Measurements from ENCODE around the gene PTH. TPM values are rescaled to one million over a fixed set of nuclear protein-coding genes. Genes with fewer than 3 reads are reported as not detected.
A peak's percentile ranks its signal among the peaks of the same experiment; 100 is the strongest.

Gene PTH
- total RNA-seq, 1 donor from 2014 or later = not detected

DNA sequence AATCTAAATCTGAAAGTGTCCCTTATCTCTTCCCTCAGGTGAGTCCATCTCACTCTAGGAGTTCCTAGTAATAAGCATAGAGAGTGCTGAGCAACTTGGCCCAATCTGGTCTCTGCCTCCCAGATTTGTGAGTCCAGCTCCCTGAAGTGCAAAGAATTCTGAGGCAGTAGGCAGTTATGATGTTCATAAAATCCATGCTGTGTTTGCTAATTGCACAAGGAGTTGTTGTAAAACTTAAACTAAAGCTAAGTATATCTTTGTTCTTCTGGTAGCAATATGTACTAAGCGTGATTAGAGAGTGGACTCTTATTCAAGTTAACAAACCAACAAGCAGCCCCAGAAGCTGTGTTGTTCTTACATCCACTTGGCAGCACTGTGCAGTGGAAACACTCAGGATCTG, 7.6 kb upstream of the PTH start:
- peaks cover 13% of the 10 kb centered on the region for H3K27me3 Mint-ChIP-seq
- TF ChIP-seq, protein P1, sequence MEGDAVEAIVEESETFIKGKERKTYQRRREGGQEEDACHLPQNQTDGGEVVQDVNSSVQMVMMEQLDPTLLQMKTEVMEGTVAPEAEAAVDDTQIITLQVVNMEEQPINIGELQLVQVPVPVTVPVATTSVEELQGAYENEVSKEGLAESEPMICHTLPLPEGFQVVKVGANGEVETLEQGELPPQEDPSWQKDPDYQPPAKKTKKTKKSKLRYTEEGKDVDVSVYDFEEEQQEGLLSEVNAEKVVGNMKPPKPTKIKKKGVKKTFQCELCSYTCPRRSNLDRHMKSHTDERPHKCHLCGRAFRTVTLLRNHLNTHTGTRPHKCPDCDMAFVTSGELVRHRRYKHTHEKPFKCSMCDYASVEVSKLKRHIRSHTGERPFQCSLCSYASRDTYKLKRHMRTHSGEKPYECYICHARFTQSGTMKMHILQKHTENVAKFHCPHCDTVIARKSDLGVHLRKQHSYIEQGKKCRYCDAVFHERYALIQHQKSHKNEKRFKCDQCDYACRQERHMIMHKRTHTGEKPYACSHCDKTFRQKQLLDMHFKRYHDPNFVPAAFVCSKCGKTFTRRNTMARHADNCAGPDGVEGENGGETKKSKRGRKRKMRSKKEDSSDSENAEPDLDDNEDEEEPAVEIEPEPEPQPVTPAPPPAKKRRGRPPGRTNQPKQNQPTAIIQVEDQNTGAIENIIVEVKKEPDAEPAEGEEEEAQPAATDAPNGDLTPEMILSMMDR (IDR thresholded peaks at IDR 0.05; ENCODE audit: unreplicated experiment) = no peak
- H3K36me3 Mint-ChIP-seq (ENCODE audit: insufficient read depth) = no peaks in the 10 kb centered on the region
- H3K4me3 Mint-ChIP-seq (ENCODE audit: low read depth) = no peak overlapping the region
- H3K9me3 Mint-ChIP-seq (ENCODE audit: low read depth) = no peaks in the 10 kb centered on the region
- no peak for DNase-seq (ENCODE audit: low spot score, unreplicated experiment)
- H3K27ac Mint-ChIP-seq = no peak overlapping the region
- H3K4me1 Mint-ChIP-seq (ENCODE audit: low read depth) = no peaks in the 10 kb centered on the region

GRCh38 chr11:13502492-13502891, 6.7 kb upstream of the PTH start:
- Mint-ChIP-seq H3K27me3 (peaks cover 16% of the 10 kb centered on the region), H3K9me3 (ENCODE audit: low read depth) (peaks cover 2% of the 10 kb centered on the region), H3K27ac (no peak overlapping the region), H3K4me3 (ENCODE audit: low read depth) (no peak overlapping the region), H3K36me3 (ENCODE audit: insufficient read depth) (no peaks in the 10 kb centered on the region), H3K4me1 (ENCODE audit: low read depth) (no peaks in the 10 kb centered on the region)
- no peak for DNase-seq (ENCODE audit: low spot score, unreplicated experiment)
- TF ChIP-seq, protein P1 (IDR thresholded peaks at IDR 0.05; ENCODE audit: unreplicated experiment) = no peak

DNA sequence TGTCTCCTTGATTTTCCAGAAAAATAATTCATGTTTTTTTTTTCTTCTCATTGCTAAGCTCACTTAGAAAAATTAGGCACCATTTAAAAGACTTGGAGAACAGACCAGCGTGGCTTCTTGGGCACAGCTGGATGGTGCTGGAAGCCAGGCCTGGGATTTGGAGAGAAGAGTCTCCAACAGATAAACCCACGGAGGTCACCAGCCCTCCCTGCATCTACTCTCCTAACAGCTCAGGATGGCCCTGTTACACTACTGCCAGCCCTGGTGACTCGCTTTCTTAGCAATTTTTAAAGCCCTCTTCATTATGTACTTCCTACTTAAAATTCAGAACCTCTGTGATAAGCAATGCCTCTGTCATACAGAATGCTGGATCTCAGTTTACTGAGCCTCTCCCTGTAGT, 1.7 kb downstream of the PTH start:
- Mint-ChIP-seq H3K4me1 (ENCODE audit: low read depth) (no peaks in the 10 kb centered on the region), H3K4me3 (ENCODE audit: low read depth) (no peak overlapping the region), H3K27ac (no peak overlapping the region), H3K36me3 (ENCODE audit: insufficient read depth) (no peaks in the 10 kb centered on the region), H3K27me3 (peaks cover 13% of the 10 kb centered on the region), H3K9me3 (ENCODE audit: low read depth) (peaks cover 2% of the 10 kb centered on the region)
- DNase-seq (ENCODE audit: low spot score, unreplicated experiment) = no peak
- TF ChIP-seq, protein P1 (IDR thresholded peaks at IDR 0.05; ENCODE audit: unreplicated experiment) = no peak

DNA sequence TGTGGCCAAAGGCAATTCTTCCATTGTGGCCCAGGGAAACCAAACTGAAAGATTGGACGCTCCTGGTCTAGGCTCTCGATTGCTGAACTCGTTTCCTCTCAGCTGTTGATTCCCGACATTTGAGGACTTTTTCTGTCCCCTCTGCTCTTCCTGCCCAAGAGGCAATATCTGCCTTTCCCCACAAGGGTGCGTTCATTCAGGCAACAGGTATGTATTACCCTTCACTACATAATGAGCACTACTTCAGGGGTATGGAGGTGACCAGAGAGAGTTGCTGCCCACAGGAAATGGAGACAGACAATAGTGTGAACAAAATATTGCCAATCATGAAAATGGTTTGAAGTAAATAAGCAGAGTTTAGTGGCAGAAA, 8.2 kb downstream of the PTH start:
- Mint-ChIP-seq H3K4me3 (ENCODE audit: low read depth) (peak overlapping the region; percentile 59), H3K36me3 (ENCODE audit: insufficient read depth) (no peaks in the 10 kb centered on the region), H3K27me3 (peaks cover 5% of the 10 kb centered on the region), H3K4me1 (ENCODE audit: low read depth) (no peaks in the 10 kb centered on the region), H3K27ac (no peak overlapping the region), H3K9me3 (ENCODE audit: low read depth) (peaks cover 21% of the 10 kb centered on the region)
- TF ChIP-seq, protein P1 (IDR thresholded peaks at IDR 0.05; ENCODE audit: unreplicated experiment) = peak; percentile 21
- no peak for DNase-seq (ENCODE audit: low spot score, unreplicated experiment)

- Mint-ChIP-seq H3K4me3 (ENCODE audit: low read depth) (peak overlapping the region; percentile 59), H3K9me3 (ENCODE audit: low read depth) (peaks cover 22% of the 10 kb centered on the region), H3K27me3 (peaks cover 5% of the 10 kb centered on the region), H3K27ac (no peak overlapping the region), H3K4me1 (ENCODE audit: low read depth) (no peaks in the 10 kb centered on the region), H3K36me3 (ENCODE audit: insufficient read depth) (no peaks in the 10 kb centered on the region)
- TF ChIP-seq, protein P1 (IDR thresholded peaks at IDR 0.05; ENCODE audit: unreplicated experiment) = peak; percentile 50
- DNase-seq (ENCODE audit: low spot score, unreplicated experiment) = peak; percentile 31
These were observed 8.7 kb downstream of the PTH start for GRCh38 chr11:13486926-13487660.
